Kidney (tissue), 14 donors: ENCODE measurements around the gene GJD3. TPM values are rescaled to one million over a fixed set of nuclear protein-coding genes. Genes with fewer than 3 reads are reported as not detected.
"Not testable (repeated sequence)": the region's sequence is repeated elsewhere in the genome, so short reads cannot be mapped to it uniquely, and the experiment has no call there.

ENCODE experiments used
- DNase-seq, 5 donors: peaks; one replicate each; pipeline ENCODE4 v3.0.0-alpha.2; 2013 to 2020
- FAIRE-seq: peaks from 2 replicates; lab custom pipeline; 2012; peaks lifted over from hg19 to GRCh38; lab: Jason Lieb, UNC
- H3K27ac ChIP-seq, 2 donors: one replicate each; pipeline ENCODE4 v1.7.0; 2013; ENCODE audit warnings: low read depth in 2 of 2, low read length in 2 of 2, inconsistent platforms in 1 of 2
- H3K27me3 ChIP-seq: one replicate; pipeline ENCODE4 v1.7.1; 2013; ENCODE audit warnings: low read length, inconsistent platforms; ENCODE audit not compliant: control insufficient read depth, insufficient read depth
- H3K36me3 ChIP-seq, 3 donors: one replicate each; pipeline versions ENCODE4 v1.7.0 to v1.7.1; 2013; ENCODE audit warnings: low read length in 3 of 3, control low read depth in 1 of 3, inconsistent platforms in 1 of 3; ENCODE audit not compliant: insufficient read depth in 3 of 3, control insufficient read depth in 2 of 3
- H3K4me1 ChIP-seq, 3 donors: one replicate each; pipeline versions ENCODE4 v1.7.0 to v1.7.1; 2013; ENCODE audit warnings: low read length in 3 of 3, inconsistent platforms in 1 of 3, low read depth in 1 of 3; ENCODE audit not compliant: control insufficient read depth in 2 of 3, insufficient read depth in 2 of 3
- H3K4me3 ChIP-seq, 3 donors: one replicate each; pipeline versions ENCODE4 v1.7.0 to v1.8.1; 2013; ENCODE audit warnings: low read length in 3 of 3, control low read depth in 1 of 3, inconsistent platforms in 1 of 3
- H3K9ac ChIP-seq, 3 donors: one replicate each; pipeline versions ENCODE4 v1.7.0 to v1.7.1; 2013; ENCODE audit warnings: low read length in 3 of 3, control low read depth in 1 of 3, inconsistent platforms in 1 of 3
- H3K9me3 ChIP-seq, 3 donors: one replicate each; pipeline versions ENCODE4 v1.7.0 to v1.7.1; 2013; ENCODE audit warnings: low read length in 3 of 3, control low read depth in 1 of 3, inconsistent platforms in 1 of 3; ENCODE audit not compliant: control insufficient read depth in 2 of 3, insufficient read depth in 1 of 3
- CTCF ChIP-seq: IDR thresholded peaks from 3 replicates; pipeline ENCODE4 v1.5.1; 2012; ENCODE audit warnings: mild to moderate bottlenecking, moderate library complexity, borderline replicate concordance; ENCODE audit not compliant: insufficient read depth; ENCODE audit errors: extremely low read depth
- intact Hi-C: fragments of 100-400 bp; cut with DNase I; formaldehyde crosslinking; loops from one replicate; pipeline ENCODE4 v1.11.1; 2022
- polyA plus RNA-seq: library from polyadenylated mRNA; stranded (reverse); fragments of 350-450 nt; fragmentation: Illumina TruSeq; extraction: RNeasy Lipid Tissue Mini Kit (QIAGEN cat#74804); gene quantifications from one replicate; pipeline ENCODE4 v1.2.3, GENCODE V29; 2014; ENCODE audit warnings: low read depth, low replicate concordance; ENCODE audit not compliant: insufficient read depth
- total RNA-seq: library from RNA; stranded (reverse); fragmentation: NEBNext Ultra II Directional; extraction: Animal tissue kit (Norgen Biotek cat#: 25700); gene quantifications from one replicate; pipeline ENCODE4 v1.2.1, GENCODE V29; 2021
- donor health status: control.
- donor health status: control.
- donor health status: control.
- donor health status: control.
- donor health status: control.
- donor health status: DM: yes; HTN: yes; CAD: no.
- donor health status: Normal renal cell carcinoma (clear cell type).

GJD3 gene
- total and polyA plus RNA-seq, 2 donors from 2014 or later, result 2.6 TPM; not detected in 1

GRCh38 chr17:40411821-40412220 lies 47.3 kb upstream of the GJD3 start:
- Histone ChIP-seq H3K9me3 (no peaks in the 10 kb centered on the region), H3K9ac (no peak overlapping the region), H3K27ac (no peak overlapping the region), H3K4me1 (no peaks in the 10 kb centered on the region), H3K36me3 (no peaks in the 10 kb centered on the region), H3K4me3 (no peak overlapping the region), H3K27me3 (no peaks in the 10 kb centered on the region)
- intact Hi-C loops, result loop anchor here (10.0 kb wide), 1 partner anchor 47 kb away; the partner anchor contains the start of gene GJD3
- no peak for TF ChIP-seq CTCF
- no peak for DNase-seq
- no peak for FAIRE-seq

- FAIRE-seq, result no peak
- no peaks in the 10 kb centered on the region for H3K9me3 ChIP-seq
- no peaks in the 10 kb centered on the region for H3K4me1 ChIP-seq
- TF ChIP-seq CTCF, result no peak
- no peaks in the 10 kb centered on the region for H3K36me3 ChIP-seq
- no peak for DNase-seq
- no peaks in the 10 kb centered on the region for H3K27me3 ChIP-seq
- H3K4me3 ChIP-seq, result no peak overlapping the region
- intact Hi-C loops, result loop anchor here (10.0 kb wide), 1 partner anchor 45 kb away; the partner anchor contains the start of gene GJD3
- no peak overlapping the region for H3K27ac ChIP-seq
- no peak overlapping the region for H3K9ac ChIP-seq
Observed at GRCh38 chr17:40410082-40410481, 45.5 kb upstream of the GJD3 start.

GRCh38 chr17:40409540-40409939 lies 45.0 kb upstream of the GJD3 start:
- H3K9me3 ChIP-seq, H3K27ac ChIP-seq: not testable (repeated sequence)

DNA sequence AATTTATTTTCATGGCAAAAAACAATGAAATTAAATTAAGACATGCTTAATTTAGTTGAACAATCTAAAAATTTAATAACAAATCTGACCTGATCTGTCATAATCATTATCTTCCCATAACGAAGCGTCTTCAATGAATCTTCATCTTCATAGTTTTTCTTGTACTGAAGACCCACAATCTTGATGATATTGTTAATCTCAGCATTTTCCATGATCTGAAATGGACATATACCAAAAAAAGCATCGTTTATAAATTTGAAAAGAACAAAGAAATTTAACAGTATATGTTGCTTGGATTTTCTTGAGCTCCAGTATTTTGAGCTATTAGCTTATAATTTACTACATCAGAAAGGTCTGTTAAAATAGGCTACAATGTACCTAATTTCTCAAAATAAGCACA lies 42.9 kb upstream of the GJD3 start:
- FAIRE-seq, result no peak
- H3K4me3 ChIP-seq, result no peak overlapping the region
- no peak for DNase-seq
- H3K27ac ChIP-seq, result no peak overlapping the region
- TF ChIP-seq CTCF, result no peak
- intact Hi-C loops, result no loop called here
- no peaks in the 10 kb centered on the region for H3K9me3 ChIP-seq
- H3K9ac ChIP-seq, result no peak overlapping the region
- H3K36me3 ChIP-seq, result no peaks in the 10 kb centered on the region
- no peaks in the 10 kb centered on the region for H3K27me3 ChIP-seq
- H3K4me1 ChIP-seq, result no peaks in the 10 kb centered on the region

More at GRCh38 chr17:40409540-40409939, 45.0 kb upstream of the GJD3 start:
- H3K27me3 ChIP-seq, FAIRE-seq, H3K9ac ChIP-seq, H3K4me1 ChIP-seq, H3K4me3 ChIP-seq, intact Hi-C loops, H3K36me3 ChIP-seq, DNase-seq: not testable (repeated sequence)
